ENCODE measurements around the gene PHACTR1.

PHACTR1 gene

GRCh38 chr6:12849809-12850198 is 133.2 kb downstream of the PHACTR1 start:
- DNase-seq (ENCODE audit: low spot score) = no peak

GRCh38 chr6:12851123-12851695 is 134.6 kb downstream of the PHACTR1 start:
- DNase-seq (ENCODE audit: low spot score) = no peak

GRCh38 chr6:12861603-12862002 is 145.0 kb downstream of the PHACTR1 start:
- DNase-seq (ENCODE audit: low spot score) = no peak

GRCh38 chr6:12865117-12865516 is 148.6 kb downstream of the PHACTR1 start:
- no peak for DNase-seq (ENCODE audit: low spot score)

GRCh38 chr6:12865671-12866181 is 149.2 kb downstream of the PHACTR1 start:
- no peak for DNase-seq (ENCODE audit: low spot score)

GRCh38 chr6:12866422-12867029 is 150.0 kb downstream of the PHACTR1 start:
- no peak for DNase-seq (ENCODE audit: low spot score)

- no peak for DNase-seq (ENCODE audit: low spot score)
Observed at GRCh38 chr6:12869816-12870432, 153.4 kb downstream of the PHACTR1 start.

GRCh38 chr6:12873691-12874090 is 157.1 kb downstream of the PHACTR1 start:
- DNase-seq (ENCODE audit: low spot score) = no peak

- no peak for DNase-seq (ENCODE audit: low spot score)
Observed at GRCh38 chr6:12875051-12875450, 158.5 kb downstream of the PHACTR1 start.

- DNase-seq (ENCODE audit: low spot score) = no peak
Observed at GRCh38 chr6:12878741-12879140, 162.2 kb downstream of the PHACTR1 start.

GRCh38 chr6:12882761-12883290 is 166.3 kb downstream of the PHACTR1 start:
- no peak for DNase-seq (ENCODE audit: low spot score)

GRCh38 chr6:12884983-12885382 is 168.4 kb downstream of the PHACTR1 start:
- no peak for DNase-seq (ENCODE audit: low spot score)

- no peak for DNase-seq (ENCODE audit: low spot score)
Observed at GRCh38 chr6:12886961-12887775, 170.6 kb downstream of the PHACTR1 start.

- no peak for DNase-seq (ENCODE audit: low spot score)
Observed at GRCh38 chr6:12890171-12890790, 173.7 kb downstream of the PHACTR1 start.

- DNase-seq (ENCODE audit: low spot score) = no peak
Observed at GRCh38 chr6:12891595-12891994, 175.0 kb downstream of the PHACTR1 start.

- DNase-seq (ENCODE audit: low spot score) = no peak
Observed at GRCh38 chr6:12892151-12892550, 175.6 kb downstream of the PHACTR1 start.

- DNase-seq (ENCODE audit: low spot score) = no peak
Observed at GRCh38 chr6:12893036-12893435, 176.5 kb downstream of the PHACTR1 start.

GRCh38 chr6:12895721-12896120 is 179.2 kb downstream of the PHACTR1 start:
- DNase-seq (ENCODE audit: low spot score) = no peak

- DNase-seq (ENCODE audit: low spot score) = no peak
Observed at GRCh38 chr6:12896208-12896733, 179.7 kb downstream of the PHACTR1 start.

- DNase-seq (ENCODE audit: low spot score) = no peak
Observed at GRCh38 chr6:12898603-12899002, 182.0 kb downstream of the PHACTR1 start.

- no peak for DNase-seq (ENCODE audit: low spot score)
Observed at GRCh38 chr6:12899046-12899833, 182.7 kb downstream of the PHACTR1 start.
